GM04503 (cell line): ENCODE results near the gene PPP2R3B.

Experiments used
- DNase-seq: peaks from one replicate; pipeline ENCODE4 v3.0.0-alpha.2; 2012; ENCODE audit warnings: low read depth

PPP2R3B gene

GRCh38 chrX:298993-299392 is 87.7 kb downstream of the PPP2R3B start:
- DNase-seq, result no peak

GRCh38 chrX:295136-295535 is 91.6 kb downstream of the PPP2R3B start:
- DNase-seq, result no peak

GRCh38 chrX:292900-293897 is 93.5 kb downstream of the PPP2R3B start:
- DNase-seq, result no peak

- DNase-seq, result no peak
Observed at GRCh38 chrX:291411-291901, 95.3 kb downstream of the PPP2R3B start.

GRCh38 chrX:290476-291166 is 96.1 kb downstream of the PPP2R3B start:
- DNase-seq, result no peak

GRCh38 chrX:288561-288991 is 98.1 kb downstream of the PPP2R3B start:
- DNase-seq, result no peak

GRCh38 chrX:287670-288069 is 99.0 kb downstream of the PPP2R3B start:
- no peak for DNase-seq

GRCh38 chrX:285076-285677 is 101.5 kb downstream of the PPP2R3B start:
- DNase-seq, result no peak
